Tibial nerve (tissue), 4 donors: ENCODE results near the gene POGLUT2. TPM values are rescaled to one million over a fixed set of nuclear protein-coding genes. Genes with fewer than 3 reads are reported as not detected.
A peak's percentile ranks its signal among the peaks of the same experiment; 100 is the strongest.

ENCODE experiments used
- DNase-seq, 2 donors: peaks; one replicate each; pipeline ENCODE4 v3.0.0-alpha.2; 2019; ENCODE audit warnings: low spot score in 2 of 2
- H3K27ac ChIP-seq, 4 donors: fragments of 200-600 bp; sonication (generic) in 3 of 4; one replicate each; pipeline ENCODE4 v1.5.1; 2017 to 2019; ENCODE audit warnings: mild to moderate bottlenecking in 1 of 4
- H3K27me3 ChIP-seq, 2 donors: fragments of 200-600 bp; sonication (generic) in 1 of 2; one replicate each; pipeline versions ENCODE4 v1.5.1 to v1.6.0; 2017 to 2019
- H3K36me3 ChIP-seq, 3 donors: fragments of 200-600 bp; sonication (generic); one replicate each; pipeline ENCODE4 v1.5.1; 2018 to 2019
- H3K4me1 ChIP-seq, 4 donors: fragments of 200-600 bp; sonication (generic) in 3 of 4; one replicate each; pipeline ENCODE4 v1.5.1; 2017 to 2019
- H3K4me3 ChIP-seq, 4 donors: fragments of 200-600 bp; sonication (generic) in 3 of 4; one replicate each; pipeline ENCODE4 v1.5.1; 2017 to 2019; ENCODE audit warnings: mild to moderate bottlenecking in 1 of 4, moderate library complexity in 1 of 4
- H3K9me3 ChIP-seq, 4 donors: fragments of 200-600 bp; sonication (generic) in 3 of 4; one replicate each; pipeline ENCODE4 v1.5.1; 2017 to 2019
- EP300 ChIP-seq, 2 donors: sonication (generic); formaldehyde crosslinking; IDR thresholded peaks; one replicate each; pipeline ENCODE4 v1.6.1; 2017; ENCODE audit warnings: antibody characterized with exemption in 2 of 2, mild to moderate bottlenecking in 1 of 2
- POLR2A ChIP-seq, 2 donors: fragments of 450-650 bp; IDR thresholded peaks; one replicate each; pipeline ENCODE4 v1.6.1; 2017; ENCODE audit warnings: antibody characterized with exemption in 2 of 2, mild to moderate bottlenecking in 2 of 2, moderate library complexity in 2 of 2
- WGBS, 2 donors: methylation state at CpG; one replicate each; pipeline ENCODE4 v1.1.5; 2018; 5-methylcytosine and 5-hydroxymethylcytosine counted together
- total RNA-seq, 4 donors: library from RNA; depleted of rRNA; stranded (reverse); fragments of >200 nt; gene quantifications; one replicate each; pipeline ENCODE4 v1.1.0, GENCODE V29; 2016
- TF ChIP-seq, protein P1 (sequence below), 5 experiments: fragments of 200-600 bp in 3 of 5; fragments of 450-650 bp in 2 of 5; sonication (generic) in 3 of 5; IDR thresholded peaks; one replicate each; pipeline ENCODE4 v1.5.1; 2016 to 2019; ENCODE audit warnings: antibody characterized with exemption in 5 of 5, mild to moderate bottlenecking in 3 of 5, moderate library complexity in 2 of 5

POGLUT2 gene
- total RNA-seq, 4 donors from 2014 or later: 4.5 to 6.6 (median 6.0) TPM

DNA sequence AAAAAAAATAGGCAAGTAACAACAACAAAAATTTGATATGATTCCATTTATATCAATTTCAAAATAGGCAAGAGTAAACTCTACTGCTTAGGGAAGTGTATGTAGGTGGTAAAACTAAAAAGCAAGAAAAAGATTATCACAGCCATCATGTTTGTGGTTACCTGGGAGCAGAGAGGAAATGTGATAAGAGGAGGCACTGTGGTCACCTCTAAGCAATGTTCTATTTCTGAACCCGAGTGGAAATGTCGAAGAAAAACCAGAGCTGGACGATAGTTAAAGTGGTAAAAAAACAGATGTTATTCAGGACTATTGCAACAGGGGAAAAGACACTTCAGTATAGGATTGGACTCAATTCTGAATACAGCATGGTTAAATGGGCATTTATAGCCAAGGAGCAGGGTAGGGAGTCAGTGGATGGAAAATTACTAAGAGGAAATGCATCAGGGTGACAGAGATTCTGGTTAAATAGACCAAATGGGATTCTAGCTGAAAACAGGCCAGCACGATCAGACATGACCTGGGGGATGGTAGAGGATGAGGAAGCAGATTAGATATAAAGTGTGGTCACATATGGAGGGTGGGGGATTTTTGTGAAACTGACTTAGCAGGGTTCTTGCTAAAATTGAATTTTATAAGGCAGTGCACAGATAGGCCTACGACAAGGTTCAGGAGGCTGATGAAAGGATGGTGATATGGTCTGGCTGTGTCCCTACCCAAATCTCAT lies 19.2 kb downstream of the POGLUT2 start:
- 69 to 83% methylated on average over 5 of the region's 5 CpGs for WGBS, 2 donors
- Histone ChIP-seq H3K9me3 (no peaks in the 10 kb centered on the region), H3K27me3 (no peaks in the 10 kb centered on the region), H3K4me3 (no peak overlapping the region), H3K36me3 (peaks cover 0 to 29% (median 0%) of the 10 kb centered on the region in 3 donors), H3K27ac (no peak overlapping the region), H3K4me1 (no peaks in the 10 kb centered on the region)
- DNase-seq: no peak
- TF ChIP-seq EP300 (IDR thresholded peaks at IDR 0.05) (no peak), POLR2A (IDR thresholded peaks at IDR 0.05) (no peak)
- TF ChIP-seq, protein P1, sequence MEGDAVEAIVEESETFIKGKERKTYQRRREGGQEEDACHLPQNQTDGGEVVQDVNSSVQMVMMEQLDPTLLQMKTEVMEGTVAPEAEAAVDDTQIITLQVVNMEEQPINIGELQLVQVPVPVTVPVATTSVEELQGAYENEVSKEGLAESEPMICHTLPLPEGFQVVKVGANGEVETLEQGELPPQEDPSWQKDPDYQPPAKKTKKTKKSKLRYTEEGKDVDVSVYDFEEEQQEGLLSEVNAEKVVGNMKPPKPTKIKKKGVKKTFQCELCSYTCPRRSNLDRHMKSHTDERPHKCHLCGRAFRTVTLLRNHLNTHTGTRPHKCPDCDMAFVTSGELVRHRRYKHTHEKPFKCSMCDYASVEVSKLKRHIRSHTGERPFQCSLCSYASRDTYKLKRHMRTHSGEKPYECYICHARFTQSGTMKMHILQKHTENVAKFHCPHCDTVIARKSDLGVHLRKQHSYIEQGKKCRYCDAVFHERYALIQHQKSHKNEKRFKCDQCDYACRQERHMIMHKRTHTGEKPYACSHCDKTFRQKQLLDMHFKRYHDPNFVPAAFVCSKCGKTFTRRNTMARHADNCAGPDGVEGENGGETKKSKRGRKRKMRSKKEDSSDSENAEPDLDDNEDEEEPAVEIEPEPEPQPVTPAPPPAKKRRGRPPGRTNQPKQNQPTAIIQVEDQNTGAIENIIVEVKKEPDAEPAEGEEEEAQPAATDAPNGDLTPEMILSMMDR (IDR thresholded peaks at IDR 0.05): no peak

DNA sequence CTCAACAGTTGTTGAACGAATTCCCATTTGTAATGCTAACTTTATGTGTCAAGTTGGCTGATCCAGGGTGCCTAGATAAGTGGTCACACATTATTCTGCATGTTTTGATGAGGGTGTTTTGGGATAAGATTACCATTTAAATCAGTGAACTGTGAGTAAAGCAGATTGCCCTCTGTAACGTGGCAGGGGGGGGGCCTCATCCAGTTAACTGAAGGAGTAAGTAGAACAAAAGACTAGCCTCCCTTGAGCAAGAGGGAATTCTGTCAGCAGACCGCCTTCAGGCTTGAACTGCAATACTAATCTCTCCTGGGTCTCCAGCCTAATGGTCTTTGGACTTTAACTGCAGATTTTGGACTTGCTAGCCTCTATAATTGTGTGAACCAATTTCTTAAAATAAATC lies 21.0 kb downstream of the POGLUT2 start:
- TF ChIP-seq, protein P1 (IDR thresholded peaks at IDR 0.05): no peak
- TF ChIP-seq POLR2A (IDR thresholded peaks at IDR 0.05) (no peak), EP300 (IDR thresholded peaks at IDR 0.05) (no peak)
- Histone ChIP-seq H3K9me3 (no peaks in the 10 kb centered on the region), H3K27me3 (no peaks in the 10 kb centered on the region), H3K4me3 (no peak overlapping the region), H3K4me1 (peaks cover 0 to 6% (median 4%) of the 10 kb centered on the region in 4 donors), H3K36me3 (peaks cover 0 to 13% (median 0%) of the 10 kb centered on the region in 3 donors), H3K27ac (no peak overlapping the region)
- no peak for DNase-seq
- WGBS, 2 donors: 73 to 88% methylated on average over 3 of the region's 3 CpGs

DNA sequence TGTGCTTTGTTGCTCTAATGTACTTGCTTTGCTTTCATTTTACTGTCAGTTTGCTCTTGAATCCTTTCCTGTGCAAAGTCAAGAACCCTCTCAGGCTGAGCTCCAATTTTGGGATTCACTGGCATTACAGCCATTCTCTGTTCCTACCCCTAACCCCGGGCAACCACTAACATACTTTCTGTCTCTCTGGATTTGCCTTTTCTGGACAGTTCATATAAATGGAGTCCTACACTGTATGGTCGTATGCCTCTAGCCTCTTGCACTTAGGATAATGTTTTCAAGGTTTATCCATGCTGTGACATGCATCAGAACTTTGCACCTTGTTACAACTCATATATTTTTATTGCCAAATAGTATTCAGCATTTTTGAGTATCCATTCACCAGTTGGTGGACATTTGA lies 22.5 kb downstream of the POGLUT2 start:
- DNase-seq: no peak
- H3K27ac ChIP-seq: no peak overlapping the region
- WGBS, 2 donors: 78 to 83% methylated on average over 2 of the region's 2 CpGs
- no peak overlapping the region for H3K4me3 ChIP-seq
- H3K36me3 ChIP-seq: no peaks in the 10 kb centered on the region
- TF ChIP-seq, protein P1 (IDR thresholded peaks at IDR 0.05): no peak
- TF ChIP-seq EP300 (IDR thresholded peaks at IDR 0.05) (no peak), POLR2A (IDR thresholded peaks at IDR 0.05) (no peak)
- H3K4me1 ChIP-seq: peaks cover 0 to 15% (median 7%) of the 10 kb centered on the region in 4 donors
- H3K27me3 ChIP-seq: no peaks in the 10 kb centered on the region
- no peaks in the 10 kb centered on the region for H3K9me3 ChIP-seq

DNA sequence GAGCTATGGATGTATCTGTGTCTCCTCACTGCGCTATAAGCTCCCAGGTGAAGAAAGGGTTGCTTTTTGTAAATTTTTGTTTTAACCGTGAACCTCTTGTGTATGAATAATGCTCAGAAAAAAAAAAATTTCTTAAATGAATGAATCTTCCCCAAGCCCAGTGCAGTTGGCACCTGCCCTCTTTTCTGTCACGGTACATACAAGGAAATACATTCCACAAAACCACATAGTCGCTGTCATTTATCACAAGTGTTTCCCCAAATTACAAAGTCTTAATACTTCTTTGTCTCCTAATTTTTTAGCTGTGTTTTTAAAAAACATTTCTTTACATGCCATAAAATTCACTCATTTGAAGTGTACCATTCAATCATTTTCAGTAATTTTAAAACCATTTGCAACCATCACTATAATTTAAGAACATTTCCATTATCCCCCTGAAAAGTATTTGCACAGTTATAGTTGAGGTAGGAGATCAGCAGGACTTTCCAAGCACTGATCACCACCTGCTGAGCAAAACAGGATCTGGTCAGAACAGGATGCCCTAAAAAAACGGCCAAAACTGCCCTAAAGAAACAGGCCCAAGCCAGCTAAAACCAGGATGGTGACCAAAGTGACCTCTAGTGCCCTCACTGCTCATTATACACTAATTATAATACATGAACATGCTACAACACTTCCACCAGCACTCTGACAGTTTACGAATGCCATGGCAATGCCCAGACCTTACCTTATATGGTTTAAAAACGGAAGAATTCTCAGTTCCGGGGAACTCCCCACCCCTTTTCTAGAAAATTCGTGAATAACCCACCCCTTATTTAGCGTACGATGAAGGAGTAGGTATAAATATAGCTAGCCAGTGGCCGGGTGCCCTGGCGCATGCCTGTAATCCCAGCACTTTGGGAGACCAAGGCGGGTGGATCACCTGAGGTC lies 23.9 kb downstream of the POGLUT2 start:
- H3K9me3 ChIP-seq: no peaks in the 10 kb centered on the region
- no peaks in the 10 kb centered on the region for H3K27me3 ChIP-seq
- TF ChIP-seq, protein P1 (IDR thresholded peaks at IDR 0.05): no peak
- no peak for TF ChIP-seq POLR2A (IDR thresholded peaks at IDR 0.05)
- TF ChIP-seq EP300 (IDR thresholded peaks at IDR 0.05): no peak
- no peak for DNase-seq
- 87 to 90% methylated on average over 14 of the region's 14 CpGs for WGBS, 2 donors
- peaks cover 0 to 15% (median 7%) of the 10 kb centered on the region in 4 donors for H3K4me1 ChIP-seq
- H3K36me3 ChIP-seq: no peaks in the 10 kb centered on the region
- no peak overlapping the region for H3K4me3 ChIP-seq
- H3K27ac ChIP-seq: no peak overlapping the region

DNA sequence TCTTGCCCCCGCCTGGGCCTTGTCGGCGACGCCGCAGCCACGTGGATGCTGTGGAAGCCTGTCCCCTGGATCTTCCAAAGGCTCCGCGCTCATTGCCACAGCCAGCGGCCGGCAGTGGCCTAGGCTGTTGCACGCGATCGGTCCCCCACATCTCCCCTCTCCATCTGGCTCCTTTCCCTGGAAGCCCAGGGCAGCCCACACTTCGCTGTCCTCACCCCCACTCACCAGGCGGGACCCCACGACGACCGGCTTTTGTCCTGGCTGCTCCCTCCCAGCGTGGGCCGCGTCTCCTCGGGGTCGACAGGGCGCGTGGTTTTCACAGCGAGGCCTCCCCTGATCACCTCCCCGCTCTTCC lies 24.6 kb downstream of the POGLUT2 start:
- no peak for DNase-seq
- WGBS, 2 donors: 79 to 86% methylated on average over 27 of the region's 27 CpGs
- Histone ChIP-seq H3K9me3 (no peaks in the 10 kb centered on the region), H3K4me3 (peak overlapping the region; percentile 74 to 88 (median 80)), H3K27me3 (no peaks in the 10 kb centered on the region), H3K36me3 (no peaks in the 10 kb centered on the region), H3K4me1 (peaks cover 0 to 15% (median 7%) of the 10 kb centered on the region in 4 donors), H3K27ac (peak overlapping the region in 3 of 4 donors; percentile 81 to 89 (median 85))
- TF ChIP-seq, protein P1 (IDR thresholded peaks at IDR 0.05): no peak
- TF ChIP-seq EP300 (IDR thresholded peaks at IDR 0.05): no peak
- TF ChIP-seq POLR2A (IDR thresholded peaks at IDR 0.05): no peak
